Hepatocyte (in vitro differentiated cells): ENCODE measurements around the gene ETF1. TPM values are rescaled to one million over a fixed set of nuclear protein-coding genes. Genes with fewer than 3 reads are reported as not detected.

Experiments used
- DNase-seq: peaks from one replicate; pipeline ENCODE4 v3.0.0-alpha.2; 2016; ENCODE audit warnings: low spot score
- H2AFZ ChIP-seq: fragments of 200-600 bp; sonication (generic); 2 replicates; pipeline ENCODE4 v1.6.0; 2016; ENCODE audit warnings: antibody characterized with exemption, mild to moderate bottlenecking
- H3K27ac ChIP-seq: fragments of 200-600 bp; sonication (generic); 2 replicates; pipeline ENCODE4 v1.5.1; 2016; ENCODE audit warnings: mild to moderate bottlenecking
- H3K27me3 ChIP-seq: fragments of 200-600 bp; sonication (generic); 2 replicates; pipeline ENCODE4 v1.6.1; 2016
- H3K36me3 ChIP-seq: fragments of 200-600 bp; sonication (generic); replicated peaks from 2 replicates; pipeline ENCODE4 v1.5.1; 2016; ENCODE audit warnings: low read depth; ENCODE audit not compliant: insufficient read depth
- H3K4me1 ChIP-seq: fragments of 200-600 bp; sonication (generic); 2 replicates; pipeline ENCODE4 v1.5.1; 2016; ENCODE audit warnings: mild to moderate bottlenecking, moderate library complexity; ENCODE audit not compliant: insufficient read depth
- H3K4me2 ChIP-seq: fragments of 200-600 bp; sonication (generic); 2 replicates; pipeline ENCODE4 v1.6.0; 2016
- H3K4me3 ChIP-seq: fragments of 200-600 bp; sonication (generic); 2 replicates; pipeline ENCODE4 v1.5.1; 2016; ENCODE audit warnings: mild to moderate bottlenecking
- H3K79me2 ChIP-seq: fragments of 200-600 bp; sonication (generic); 2 replicates; pipeline ENCODE4 v1.6.0; 2017; ENCODE audit warnings: mild to moderate bottlenecking
- H3K9me2 ChIP-seq: fragments of 200-600 bp; sonication (generic); replicated peaks from 2 replicates; pipeline ENCODE4 v1.6.0; 2017; ENCODE audit warnings: mild to moderate bottlenecking; ENCODE audit not compliant: insufficient read depth
- H3K9me3 ChIP-seq: fragments of 200-600 bp; sonication (generic); 2 replicates; pipeline ENCODE4 v1.5.1; 2016; ENCODE audit warnings: low read depth, mild to moderate bottlenecking
- H4K20me1 ChIP-seq: fragments of 200-600 bp; sonication (generic); 2 replicates; pipeline ENCODE4 v1.6.0; 2016; ENCODE audit warnings: mild to moderate bottlenecking; ENCODE audit not compliant: insufficient read depth, poor library complexity, severe bottlenecking
- EZH2 ChIP-seq: fragments of 200-600 bp; sonication (generic); IDR thresholded peaks from 2 replicates; pipeline ENCODE4 v1.6.1; 2016; ENCODE audit warnings: antibody characterized with exemption, mild to moderate bottlenecking, borderline replicate concordance
- EZH2phosphoT487 ChIP-seq: fragments of 200-600 bp; sonication (generic); IDR thresholded peaks from one replicate; pipeline ENCODE4 v1.6.1; 2018; ENCODE audit warnings: antibody characterized with exemption, mild to moderate bottlenecking, low read depth, moderate library complexity; ENCODE audit not compliant: unreplicated experiment, severe bottlenecking
- WGBS: methylation state at CpG from one replicate; pipeline ENCODE4 v1.1.6; 2016; ENCODE audit warnings: low lambda C conversion rate; ENCODE audit errors: missing lambda C conversion rate; 5-methylcytosine and 5-hydroxymethylcytosine counted together
- polyA plus RNA-seq: library from polyadenylated mRNA; unstranded; fragments of >200 nt; fragmentation: Nextera tagmentation; extraction: Ambion mirVana; gene quantifications from 2 replicates; pipeline ENCODE4 v1.2.1, GENCODE V29; 2016
- total RNA-seq: library from RNA; depleted of rRNA; stranded (reverse); fragments of >200 nt; gene quantifications from 2 replicates; pipeline ENCODE4 v1.2.3, GENCODE V29; 2014
- TF ChIP-seq, protein P1 (sequence below): fragments of 200-600 bp; sonication (generic); IDR thresholded peaks from 2 replicates; pipeline ENCODE4 v1.5.1; 2016; ENCODE audit warnings: antibody characterized with exemption, mild to moderate bottlenecking; ENCODE audit not compliant: poor library complexity

The ETF1 gene
- total and polyA plus RNA-seq, 2 experiments from 2014 or later, result 42.6 to 93.3 TPM

DNA sequence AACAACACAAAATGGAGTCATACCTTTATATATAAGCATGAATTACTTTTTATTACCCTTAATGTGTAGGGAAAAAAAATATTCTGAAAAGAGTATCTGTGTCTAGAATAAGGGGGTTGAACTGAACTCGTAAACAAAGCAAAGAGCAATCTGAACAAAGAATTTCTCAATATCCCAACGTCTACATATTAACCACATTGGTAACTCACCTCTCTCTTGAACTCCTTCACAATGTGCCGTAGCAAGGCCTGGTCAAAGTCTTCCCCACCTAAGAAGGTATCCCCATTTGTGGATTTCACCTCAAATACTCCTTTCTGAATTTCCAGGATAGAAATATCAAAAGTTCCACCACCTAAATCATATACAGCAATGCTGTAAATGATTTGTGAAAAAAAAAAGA, 23.8 kb upstream of the ETF1 start:
- TF ChIP-seq EZH2 (no peak), EZH2phosphoT487 (no peak)
- TF ChIP-seq, protein P1, sequence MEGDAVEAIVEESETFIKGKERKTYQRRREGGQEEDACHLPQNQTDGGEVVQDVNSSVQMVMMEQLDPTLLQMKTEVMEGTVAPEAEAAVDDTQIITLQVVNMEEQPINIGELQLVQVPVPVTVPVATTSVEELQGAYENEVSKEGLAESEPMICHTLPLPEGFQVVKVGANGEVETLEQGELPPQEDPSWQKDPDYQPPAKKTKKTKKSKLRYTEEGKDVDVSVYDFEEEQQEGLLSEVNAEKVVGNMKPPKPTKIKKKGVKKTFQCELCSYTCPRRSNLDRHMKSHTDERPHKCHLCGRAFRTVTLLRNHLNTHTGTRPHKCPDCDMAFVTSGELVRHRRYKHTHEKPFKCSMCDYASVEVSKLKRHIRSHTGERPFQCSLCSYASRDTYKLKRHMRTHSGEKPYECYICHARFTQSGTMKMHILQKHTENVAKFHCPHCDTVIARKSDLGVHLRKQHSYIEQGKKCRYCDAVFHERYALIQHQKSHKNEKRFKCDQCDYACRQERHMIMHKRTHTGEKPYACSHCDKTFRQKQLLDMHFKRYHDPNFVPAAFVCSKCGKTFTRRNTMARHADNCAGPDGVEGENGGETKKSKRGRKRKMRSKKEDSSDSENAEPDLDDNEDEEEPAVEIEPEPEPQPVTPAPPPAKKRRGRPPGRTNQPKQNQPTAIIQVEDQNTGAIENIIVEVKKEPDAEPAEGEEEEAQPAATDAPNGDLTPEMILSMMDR, result no peak
- H3K36me3 ChIP-seq, result no peaks in the 10 kb centered on the region

DNA sequence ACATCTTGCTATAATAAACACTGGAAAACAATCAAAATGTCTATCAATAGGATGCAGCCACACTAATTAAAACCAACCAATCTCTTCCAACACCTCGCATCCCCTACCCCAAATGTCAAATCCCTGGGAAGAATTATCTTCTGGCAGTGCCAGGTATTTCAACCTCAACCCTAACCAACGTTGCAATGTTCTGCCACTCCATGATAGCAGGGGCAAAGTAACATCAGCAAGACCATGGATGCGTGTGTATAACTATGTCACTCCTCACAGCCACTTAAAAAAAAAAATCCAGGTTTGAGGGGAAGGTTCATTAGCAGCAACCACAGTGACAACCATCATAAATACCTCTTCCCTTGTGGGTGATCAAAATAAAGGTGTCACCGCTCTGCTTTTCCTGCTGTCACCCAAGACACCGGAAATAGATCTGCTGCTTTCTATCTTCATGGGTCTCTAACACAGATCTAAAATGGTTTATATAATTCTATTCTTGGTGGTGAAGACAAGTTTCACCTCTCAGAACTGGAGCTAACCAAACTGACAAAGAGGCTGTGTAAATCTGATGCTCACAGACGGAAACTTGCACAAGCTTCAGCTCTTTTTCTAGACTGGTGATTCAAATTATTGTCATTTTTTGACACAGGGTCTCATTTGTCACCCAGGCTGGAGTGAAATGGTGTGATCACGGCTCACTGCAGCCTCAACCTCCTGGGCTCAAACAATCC, 22.2 kb upstream of the ETF1 start:
- no peaks in the 10 kb centered on the region for H3K27me3 ChIP-seq
- WGBS, result 96% methylated on average over 7 of the region's 7 CpGs
- no peaks in the 10 kb centered on the region for H3K9me2 ChIP-seq
- no peak for DNase-seq
- H4K20me1 ChIP-seq, result peaks cover 30% of the 10 kb centered on the region
- no peak overlapping the region for H2AFZ ChIP-seq
- H3K4me2 ChIP-seq, result no peak overlapping the region
- no peak overlapping the region for H3K4me3 ChIP-seq
- no peaks in the 10 kb centered on the region for H3K9me3 ChIP-seq
- no peaks in the 10 kb centered on the region for H3K36me3 ChIP-seq
- TF ChIP-seq EZH2phosphoT487 (no peak), EZH2 (no peak)
- TF ChIP-seq, protein P1, result no peak
- H3K27ac ChIP-seq, result no peak overlapping the region
- H3K4me1 ChIP-seq, result peaks cover 7% of the 10 kb centered on the region
- peaks cover 77% of the 10 kb centered on the region for H3K79me2 ChIP-seq

More for the DNA sequence above, 23.8 kb upstream of the ETF1 start:
- Histone ChIP-seq H3K9me2 (no peaks in the 10 kb centered on the region), H3K4me1 (peaks cover 7% of the 10 kb centered on the region), H3K27me3 (no peaks in the 10 kb centered on the region), H3K4me2 (no peak overlapping the region), H2AFZ (no peak overlapping the region), H3K79me2 (peaks cover 80% of the 10 kb centered on the region), H3K27ac (no peak overlapping the region), H4K20me1 (peaks cover 27% of the 10 kb centered on the region), H3K4me3 (no peak overlapping the region), H3K9me3 (no peaks in the 10 kb centered on the region)
- DNase-seq, result no peak
- WGBS, result 83% methylated on average over 3 of the region's 3 CpGs

DNA sequence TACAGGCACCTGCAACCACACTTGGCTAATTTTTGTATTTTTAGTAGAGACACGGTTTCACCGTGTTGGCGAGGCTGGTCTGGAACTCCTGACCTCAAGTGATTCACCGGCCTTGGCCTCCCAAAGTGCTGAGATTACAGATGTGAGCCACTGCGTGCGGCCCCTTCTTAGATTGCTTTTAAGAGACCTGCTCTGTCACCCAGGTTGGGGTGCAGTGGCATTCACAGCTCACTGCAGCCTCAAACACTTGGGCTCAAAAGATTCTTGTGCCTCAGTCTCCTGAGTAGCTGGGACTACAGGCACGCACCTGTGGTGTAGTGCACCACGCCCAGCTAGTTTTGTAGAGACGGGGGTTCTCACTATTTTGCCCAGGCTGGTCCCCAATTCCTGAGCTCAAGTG, 21.2 kb upstream of the ETF1 start:
- H3K27me3 ChIP-seq, result no peaks in the 10 kb centered on the region
- H3K27ac ChIP-seq, result no peak overlapping the region
- no peaks in the 10 kb centered on the region for H3K36me3 ChIP-seq
- H3K4me1 ChIP-seq, result peaks cover 7% of the 10 kb centered on the region
- DNase-seq, result no peak
- H3K79me2 ChIP-seq, result peaks cover 73% of the 10 kb centered on the region
- H4K20me1 ChIP-seq, result peaks cover 30% of the 10 kb centered on the region
- no peak overlapping the region for H2AFZ ChIP-seq
- no peaks in the 10 kb centered on the region for H3K9me2 ChIP-seq
- 93% methylated on average over 9 of the region's 9 CpGs for WGBS
- no peak overlapping the region for H3K4me3 ChIP-seq
- no peaks in the 10 kb centered on the region for H3K9me3 ChIP-seq
- no peak for TF ChIP-seq EZH2phosphoT487
- TF ChIP-seq, protein P1, result no peak
- TF ChIP-seq EZH2, result no peak
- H3K4me2 ChIP-seq, result no peak overlapping the region
